ENCODE results near the gene DNAJB2. TPM values are rescaled to one million over a fixed set of nuclear protein-coding genes. Genes with fewer than 3 reads are reported as not detected.

DNAJB2 gene
- total RNA-seq, 1 experiment from 2014 or later, result 36.2 TPM

DNA sequence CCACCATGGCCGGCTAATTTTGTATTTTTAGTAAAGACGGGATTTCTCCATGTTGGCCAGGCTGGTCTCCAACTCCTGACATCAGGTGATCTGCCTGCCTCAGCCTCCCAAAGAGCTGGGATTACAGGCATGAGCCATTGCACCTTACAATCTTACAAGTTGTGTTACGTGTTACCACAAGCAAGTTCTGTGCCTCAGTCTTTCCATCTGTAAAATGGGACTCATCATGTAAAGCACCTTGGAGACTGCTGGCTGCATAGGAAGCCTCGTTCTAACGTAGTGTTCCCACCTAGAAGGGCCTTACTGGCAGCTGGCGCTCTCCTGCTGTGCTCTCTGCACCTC is 10.0 kb downstream of the DNAJB2 start (continued):
- no peak for TF ChIP-seq REST (IDR thresholded peaks at IDR 0.05; ENCODE audit: low read depth)
- TF ChIP-seq EZH2phosphoT487 (IDR thresholded peaks at IDR 0.05; ENCODE audit: borderline replicate concordance), result no peak

- ATAC-seq, result no peak
- Histone ChIP-seq H3K4me3 (replicated peaks in 1 of 2; ENCODE audit: low read depth in 1 of 2, low read length in 2 of 2) (no peak overlapping the region), H3K27ac (ENCODE audit: low read depth, low read length) (no peak overlapping the region), H4K20me1 (ENCODE audit: insufficient read depth) (no peaks in the 10 kb centered on the region), H3K4me2 (ENCODE audit: low read length) (peak overlapping the region; percentile 41; the same call in 1 of the 2 replicates), H3K9ac (ENCODE audit: low read length) (no peak overlapping the region), H3K9me3 (ENCODE audit: control insufficient read depth in 1 of 2, insufficient read depth in 1 of 2, low read depth in 1 of 2, low read length in 2 of 2) (no peaks in the 10 kb centered on the region), H3K9me2 (ENCODE audit: insufficient read depth) (no peaks in the 10 kb centered on the region), H2AFZ (ENCODE audit: low read depth, low read length, poor library complexity, severe bottlenecking) (no peak overlapping the region), H3K79me2 (ENCODE audit: insufficient read depth, low read length) (no peaks in the 10 kb centered on the region), H3K36me3 (ENCODE audit: control insufficient read depth in 1 of 2, insufficient read depth in 2 of 2, low read length in 2 of 2) (no peaks in the 10 kb centered on the region), H3K27me3 (ENCODE audit: insufficient read depth, low read length) (no peaks in the 10 kb centered on the region), H3K4me1 (ENCODE audit: control insufficient read depth in 1 of 2, insufficient read depth in 2 of 2, low read length in 2 of 2) (peaks cover 16 to 23% of the 10 kb centered on the region in 2 experiments)
- CTCF ChIA-PET, result interaction anchor here (1.0 kb wide), 1 partner anchor 10 kb away, joined by 3 read pairs; the partner anchor contains the start of gene DNAJB2
- intact Hi-C loops (cut with micrococcal nuclease), result no loop called here
- RAD21 ChIA-PET (ENCODE audit: low non-redundant PET in 1 of 2, low total read pairs in 2 of 2, uncharacterized antibody in 2 of 2, unreplicated experiment in 2 of 2), result no interaction called here
- TF ChIP-seq SP1 (IDR thresholded peaks at IDR 0.05; ENCODE audit: low read depth) (no peak), EZH2 (IDR thresholded peaks at IDR 0.05) (no peak)
- no TSS peak for BruUV-seq (replicated peaks)
- DNase-seq (ENCODE audit: low read depth, low spot score), result no peak
- POLR2A ChIA-PET, result no interaction called here
Measured at GRCh38 chr2:219289537-219290361, 10.6 kb downstream of the DNAJB2 start.
